Fibroblast of skin of scalp (primary cell): ENCODE data around the gene RALGAPA1.

Experiments used
- DNase-seq: peaks from one replicate; pipeline ENCODE4 v3.0.0-alpha.2; 2013

The RALGAPA1 gene

GRCh38 chr14:35534208-35534872 is 274.8 kb downstream of the RALGAPA1 start:
- no peak for DNase-seq

DNA sequence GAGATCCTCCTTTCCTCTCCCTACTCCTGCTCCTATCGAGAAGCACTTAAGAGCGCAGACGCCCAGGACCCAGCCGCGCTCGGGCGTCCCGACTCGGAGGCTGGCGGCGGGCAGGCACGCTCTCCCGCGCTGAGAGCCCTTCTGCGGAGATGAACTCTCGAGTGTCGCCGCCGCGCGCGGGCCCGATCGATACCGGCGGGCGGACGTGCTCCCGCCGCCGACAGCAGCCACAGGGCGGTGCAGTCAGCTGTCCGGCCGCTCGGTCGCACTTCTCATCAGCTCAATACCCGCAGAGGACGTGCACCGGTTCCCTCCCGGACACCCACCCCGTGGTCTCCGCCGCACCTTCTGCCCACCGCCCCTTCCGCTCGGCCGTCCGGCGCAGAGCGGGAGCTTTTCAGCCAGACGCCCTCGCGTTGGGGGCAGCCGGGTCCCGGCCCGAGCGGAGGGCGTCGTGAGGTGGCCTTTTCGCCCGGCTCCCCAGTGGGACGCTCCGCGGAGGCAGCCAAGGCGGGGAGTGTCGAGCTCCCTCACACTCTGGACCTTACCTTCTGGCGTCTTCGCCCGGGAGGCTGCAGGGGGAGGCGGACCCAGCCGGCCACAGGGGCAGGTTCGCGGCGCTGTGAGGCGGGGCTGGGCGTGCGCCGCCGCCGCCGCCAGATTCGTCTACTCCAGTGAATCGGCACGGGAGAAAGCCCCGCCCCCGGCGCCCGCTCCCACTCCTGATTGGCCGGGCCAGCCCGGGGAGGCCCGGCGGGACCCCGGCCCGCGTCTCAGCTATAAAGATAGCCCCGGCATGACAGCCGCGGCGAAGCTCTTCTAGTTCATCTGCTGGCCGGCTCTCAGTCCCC is 275.5 kb downstream of the RALGAPA1 start, which contains the start of gene INSM2:
TSS of gene INSM2 (plus strand) at position 808 of the 851 bp plus-strand sequence. CDS start 89 bp downstream, outside the sequence.
- peak; percentile 41 for DNase-seq

- no peak for DNase-seq
These were observed 276.2 kb downstream of the RALGAPA1 start for GRCh38 chr14:35532783-35533356.

DNA sequence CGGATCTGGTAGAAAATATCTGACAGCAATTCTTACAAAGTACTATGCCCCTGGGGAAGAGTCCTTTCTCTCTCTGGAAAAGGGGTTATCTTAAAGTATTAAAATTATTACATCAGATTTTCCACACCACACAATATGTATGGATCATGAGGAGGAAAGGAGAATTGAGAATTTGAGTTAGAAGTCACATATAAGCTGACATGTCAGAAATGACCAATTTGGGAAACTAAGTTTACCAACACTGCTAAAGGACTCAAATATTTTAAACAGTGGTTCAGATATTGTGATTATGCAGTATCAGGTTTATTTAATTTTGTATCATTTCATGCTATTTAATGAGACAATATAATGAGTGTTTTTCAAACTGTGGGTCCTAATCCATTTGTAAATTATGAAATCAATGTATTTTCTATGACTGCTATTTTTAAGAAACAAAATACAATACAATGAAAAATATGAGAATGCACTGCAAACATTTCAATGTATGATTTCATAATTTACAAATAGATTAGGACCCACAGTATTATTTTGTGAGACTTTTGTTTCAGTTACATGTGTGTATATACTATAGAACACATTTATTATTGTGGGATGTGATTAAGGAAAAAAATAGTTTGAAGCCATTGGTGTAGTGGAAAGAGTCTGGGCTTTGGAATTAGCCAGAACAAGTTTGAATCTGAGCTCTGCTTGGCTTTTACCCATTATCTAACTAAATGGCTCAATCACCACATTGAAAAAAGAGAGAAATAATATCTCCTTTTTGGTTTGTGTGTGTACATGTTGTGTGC is 276.9 kb downstream of the RALGAPA1 start:
- DNase-seq: no peak

DNA sequence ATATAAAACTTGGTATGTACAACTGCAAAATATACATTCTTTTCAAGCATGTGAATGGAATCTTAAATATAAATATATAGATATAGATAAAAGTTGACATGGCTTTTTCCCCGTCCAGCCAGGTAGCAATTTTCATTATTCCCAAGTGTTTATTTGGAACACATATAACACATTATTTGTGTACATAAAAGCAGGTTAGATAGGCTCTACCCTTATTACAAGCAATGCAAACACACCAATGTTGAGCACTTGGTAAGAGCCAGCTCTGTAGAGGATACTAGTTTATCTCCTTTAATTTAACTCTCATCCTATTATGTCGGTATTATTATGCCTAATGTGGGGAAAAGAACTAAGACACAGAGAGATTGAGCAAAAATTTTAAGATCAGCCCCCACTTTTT is 282.1 kb downstream of the RALGAPA1 start:
- DNase-seq: no peak

- no peak for DNase-seq
These were observed 283.4 kb downstream of the RALGAPA1 start for GRCh38 chr14:35525695-35526094.

DNA sequence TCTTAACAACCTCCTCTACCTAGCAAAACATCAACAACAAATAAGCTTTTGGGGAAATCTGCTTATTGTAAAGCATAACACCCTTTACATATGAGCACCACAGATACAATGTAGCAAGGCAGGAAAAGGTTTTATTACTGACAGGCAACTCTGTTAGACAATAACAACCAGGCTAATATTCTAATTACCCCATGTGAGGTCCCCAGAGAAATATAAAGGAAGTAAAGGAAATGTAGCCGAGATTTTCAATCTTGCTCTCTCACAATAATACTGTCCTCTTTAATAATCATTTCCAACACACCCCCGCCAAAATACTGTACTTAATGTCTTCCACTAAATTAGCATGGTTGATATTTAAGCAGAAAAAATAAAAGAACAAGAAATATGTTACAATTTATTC is 289.1 kb downstream of the RALGAPA1 start:
- no peak for DNase-seq

DNA sequence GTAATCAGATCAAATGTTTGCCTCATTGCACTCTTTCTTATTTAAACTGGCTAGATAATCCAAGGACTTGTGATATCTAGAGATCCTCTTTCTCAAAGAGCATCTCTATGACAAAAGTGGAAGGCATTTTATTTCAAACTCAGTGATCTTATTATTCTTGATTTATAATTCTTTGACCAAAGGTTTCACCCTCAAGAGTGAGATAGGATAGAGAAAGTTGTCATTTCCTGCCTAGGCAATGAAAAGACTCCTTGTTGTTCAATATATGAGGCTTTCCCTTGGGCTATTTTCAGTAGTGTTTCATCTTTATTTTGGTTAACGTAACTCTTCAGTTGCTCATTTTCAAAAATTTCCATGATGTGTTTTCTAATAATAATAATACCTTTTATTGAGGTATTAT is 293.2 kb downstream of the RALGAPA1 start:
- no peak for DNase-seq

DNA sequence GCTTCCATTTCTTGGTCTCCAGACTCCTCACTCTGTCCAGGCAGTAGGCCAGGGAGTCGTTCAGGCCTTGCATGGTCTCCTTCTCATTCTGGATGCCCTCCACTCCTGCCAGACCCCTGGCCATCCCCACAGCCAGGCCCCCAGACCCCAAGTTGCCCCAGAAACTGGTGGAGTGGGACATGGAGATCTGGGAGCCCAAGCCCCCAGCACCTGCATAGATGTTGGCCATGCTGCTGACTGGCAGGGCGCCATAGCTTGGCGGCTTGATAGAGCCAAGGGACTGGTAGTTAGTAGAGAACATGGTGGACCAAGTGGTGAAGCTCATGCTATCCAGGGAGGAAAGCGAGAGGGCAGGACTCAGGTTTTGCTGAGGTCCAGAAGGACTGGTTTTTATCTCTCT is 296.3 kb downstream of the RALGAPA1 start:
- DNase-seq: no peak

GRCh38 chr14:35509846-35510245 is 299.2 kb downstream of the RALGAPA1 start:
- no peak for DNase-seq

DNA sequence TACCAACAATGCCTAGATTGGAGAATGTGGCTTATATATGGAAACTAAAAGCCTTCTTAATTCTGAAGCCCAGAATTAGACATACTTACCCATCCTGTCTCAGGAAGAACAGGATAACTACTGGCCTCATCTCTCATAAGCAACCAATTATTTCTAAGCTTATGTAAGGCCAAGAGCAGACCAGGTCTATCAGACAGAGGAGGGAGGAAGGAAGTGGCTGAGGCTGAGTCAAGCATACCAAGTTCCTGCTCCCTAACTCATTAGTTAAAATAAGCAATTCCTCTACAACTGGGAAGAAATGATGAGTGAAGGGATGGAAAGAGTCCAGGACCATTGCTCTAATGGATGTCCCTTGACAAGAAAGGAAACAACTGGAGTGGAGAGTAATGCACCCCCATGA is 302.2 kb downstream of the RALGAPA1 start:
- DNase-seq: peak; percentile 1

DNA sequence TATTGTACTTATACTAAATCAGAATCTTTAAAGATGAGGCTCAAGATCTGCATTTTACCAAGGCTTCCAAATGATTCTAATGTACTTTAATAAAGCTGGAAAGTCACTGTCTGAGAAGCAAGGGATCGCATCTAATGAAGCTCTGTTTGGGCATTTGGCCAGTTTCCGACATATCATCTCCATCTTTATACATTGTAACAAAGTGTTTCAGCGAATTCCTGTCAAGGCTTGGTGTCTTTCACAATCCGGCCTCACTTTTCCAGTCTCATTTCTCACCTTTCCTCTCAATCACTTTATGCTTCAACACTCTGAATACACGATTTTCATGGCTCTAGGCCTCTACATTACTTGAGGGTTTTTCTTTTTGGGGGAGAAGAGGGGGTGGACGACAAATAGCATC is 302.6 kb downstream of the RALGAPA1 start:
- no peak for DNase-seq

GRCh38 chr14:35504260-35504659 is 304.8 kb downstream of the RALGAPA1 start:
- DNase-seq: no peak

DNA sequence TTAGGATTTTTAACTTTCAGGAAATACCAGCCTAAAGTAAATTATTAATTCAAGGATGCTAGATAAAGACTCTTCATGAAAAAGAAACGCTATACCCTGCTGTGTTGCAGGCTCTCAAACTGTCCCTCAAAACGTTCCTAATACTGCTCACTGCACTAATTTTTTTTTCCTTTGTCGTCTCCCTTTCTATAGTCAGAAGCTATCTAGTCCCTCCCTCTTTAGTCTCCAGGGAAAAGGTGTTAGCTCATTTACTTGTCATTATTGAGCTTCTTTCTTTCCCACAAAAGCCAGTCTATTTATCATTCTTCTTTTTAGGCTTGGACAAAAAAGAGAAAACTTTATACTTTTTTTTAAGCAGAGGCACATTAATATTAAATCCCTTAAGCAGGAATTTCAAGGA is 305.4 kb downstream of the RALGAPA1 start:
- no peak for DNase-seq

DNA sequence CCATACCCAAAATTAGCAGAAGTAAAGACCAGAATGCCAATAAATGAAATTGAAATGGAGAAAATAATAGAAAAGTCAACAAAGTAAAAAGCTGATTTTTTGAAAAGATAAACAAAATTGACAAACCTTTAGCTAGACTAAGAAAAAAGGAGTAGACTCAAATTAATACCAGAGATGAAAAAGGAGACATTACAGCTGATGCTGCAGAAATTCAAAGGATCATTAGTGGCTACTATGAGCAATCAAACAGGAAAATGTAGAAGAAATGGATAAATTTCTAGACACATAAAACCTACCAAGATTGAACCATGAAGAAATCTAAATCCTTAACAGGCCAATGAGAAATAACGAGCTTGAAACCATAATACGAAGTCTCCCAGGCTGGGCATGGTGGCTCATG is 309.9 kb downstream of the RALGAPA1 start:
- DNase-seq: no peak

GRCh38 chr14:35495278-35495677 is 313.8 kb downstream of the RALGAPA1 start:
- DNase-seq: no peak

GRCh38 chr14:35492569-35493014 is 316.5 kb downstream of the RALGAPA1 start:
- no peak for DNase-seq
